H1 (cell line): ENCODE results near the gene TCHP. TPM values are rescaled to one million over a fixed set of nuclear protein-coding genes. Genes with fewer than 3 reads are reported as not detected.

Experiments
- CTCF ChIA-PET: fragments of 300-600 bp; sonication (Branson Sonifier 250); formaldehyde crosslinking; loops from one replicate; lab custom pipeline; 2021; ENCODE audit not compliant: partially characterized antibody; lab: Charles Lee
- POLR2A ChIA-PET: fragments of 300-600 bp; sonication (Branson Sonifier 250); formaldehyde crosslinking; loops from one replicate; lab custom pipeline; 2021; ENCODE audit warnings: inconsistent platforms; ENCODE audit not compliant: partially characterized antibody; lab: Charles Lee
- DNase-seq, 2 experiments: peaks; one replicate each; pipeline versions ENCODE4 v3.0.0 to v3.0.0-alpha.2; 2010 to 2022; ENCODE audit warnings: low spot score in 2 of 2, low read depth in 1 of 2, mixed read lengths in 1 of 2
- FAIRE-seq: peaks from 2 replicates; lab custom pipeline; 2011; peaks lifted over from hg19 to GRCh38; lab: Jason Lieb, UNC
- H2AFZ ChIP-seq: 2 replicates; pipeline ENCODE4 v1.8.1; 2012; ENCODE audit warnings: low read length, inconsistent platforms
- H2AK5ac ChIP-seq: 2 replicates; pipeline ENCODE4 v1.6.1; 2013; ENCODE audit warnings: low read depth, low read length
- H2BK120ac ChIP-seq: replicated peaks from 2 replicates; pipeline ENCODE3; 2013; ENCODE audit warnings: low read depth, low read length, inconsistent platforms
- H2BK12ac ChIP-seq: 2 replicates; pipeline ENCODE4 v1.6.1; 2013; ENCODE audit warnings: low read depth, low read length
- H2BK15ac ChIP-seq: 2 replicates; pipeline ENCODE4 v1.6.1; 2013; ENCODE audit warnings: low read length
- H2BK20ac ChIP-seq: 2 replicates; pipeline ENCODE4 v1.6.1; 2013; ENCODE audit warnings: low read length
- H2BK5ac ChIP-seq: 2 replicates; pipeline ENCODE4 v1.6.1; 2013; ENCODE audit warnings: low read depth, low read length
- H3K14ac ChIP-seq: 2 replicates; pipeline ENCODE4 v1.6.1; 2013; ENCODE audit warnings: inconsistent platforms; ENCODE audit not compliant: insufficient read length
- H3K18ac ChIP-seq: 2 replicates; pipeline ENCODE4 v1.6.1; 2013; ENCODE audit warnings: low read length; ENCODE audit errors: extremely low read depth
- H3K23ac ChIP-seq: 2 replicates; pipeline ENCODE4 v1.6.1; 2013; ENCODE audit warnings: inconsistent platforms; ENCODE audit not compliant: insufficient read length
- H3K23me2 ChIP-seq: 2 replicates; pipeline ENCODE4 v1.6.1; 2013; ENCODE audit warnings: low read depth, low read length
- H3K27ac ChIP-seq: 2 replicates; pipeline ENCODE4 v1.6.1; 2011; ENCODE audit warnings: low read depth, low read length, inconsistent platforms
- H3K27me3 ChIP-seq, 4 experiments: replicated peaks in 1 of 4; 1 replicate in 1 of 4; 2 replicates in 3 of 4; pipeline versions ENCODE4 v1.6.1 to v1.8.1; 2011 to 2013; ENCODE audit warnings: low read length in 3 of 4, mild to moderate bottlenecking in 3 of 4, inconsistent platforms in 2 of 4, mixed read lengths in 2 of 4, moderate library complexity in 1 of 4; ENCODE audit not compliant: control insufficient read depth in 3 of 4, insufficient read depth in 3 of 4; ENCODE audit errors: extremely low read depth in 1 of 4
- H3K36me3 ChIP-seq, 4 experiments: 2 replicates each; pipeline versions ENCODE4 v1.6.1 to v1.8.1; 2011 to 2013; ENCODE audit warnings: mild to moderate bottlenecking in 4 of 4, low read length in 3 of 4, moderate library complexity in 2 of 4, control low read depth in 1 of 4, inconsistent platforms in 1 of 4; ENCODE audit not compliant: insufficient read depth in 4 of 4, control insufficient read depth in 2 of 4
- H3K4ac ChIP-seq: replicated peaks from 2 replicates; pipeline ENCODE3; 2013; ENCODE audit warnings: low read length, low read depth, mixed read lengths, inconsistent platforms; ENCODE audit not compliant: insufficient read length
- H3K4me1 ChIP-seq, 4 experiments: replicated peaks in 1 of 4; 1 replicate in 1 of 4; 2 replicates in 3 of 4; pipeline versions ENCODE4 v1.6.1 to v1.8.1; 2011 to 2013; ENCODE audit warnings: low read length in 3 of 4, inconsistent platforms in 2 of 4, mixed read lengths in 1 of 4; ENCODE audit not compliant: insufficient read depth in 4 of 4, control insufficient read depth in 3 of 4
- H3K4me2 ChIP-seq, 2 experiments: 2 replicates each; pipeline versions ENCODE4 v1.6.1 to v1.8.1; 2011 to 2013; ENCODE audit warnings: low read depth in 2 of 2, low read length in 2 of 2, control low read depth in 1 of 2, inconsistent platforms in 1 of 2, mild to moderate bottlenecking in 1 of 2; ENCODE audit not compliant: insufficient read depth in 1 of 2
- H3K4me3 ChIP-seq, 4 experiments: fragments of 200-600, 300-600 bp in 1 of 4; sonication (generic), shearing (Covaris generic), sonication (Bioruptor Twin) in 1 of 4; 2 replicates each; pipeline versions ENCODE4 v1.5.1 to v1.8.1; 2011 to 2016; ENCODE audit warnings: low read length in 4 of 4, low read depth in 3 of 4, control low read depth in 2 of 4, inconsistent platforms in 2 of 4, mild to moderate bottlenecking in 2 of 4, mixed read lengths in 1 of 4, moderate library complexity in 1 of 4; ENCODE audit not compliant: insufficient read depth in 2 of 4; ENCODE audit errors: extremely low read depth in 1 of 4
- H3K56ac ChIP-seq: replicated peaks from 2 replicates; pipeline ENCODE3; 2013; ENCODE audit warnings: low read depth, mild to moderate bottlenecking, mixed read lengths, low read length, inconsistent platforms; ENCODE audit not compliant: insufficient read length
- H3K79me1 ChIP-seq: 2 replicates; pipeline ENCODE4 v1.6.1; 2013; ENCODE audit warnings: low read depth, low read length, control low read depth
- H3K79me2 ChIP-seq, 2 experiments: 2 replicates each; pipeline versions ENCODE4 v1.6.1 to v1.8.1; 2012 to 2013; ENCODE audit warnings: low read length in 2 of 2, mild to moderate bottlenecking in 2 of 2, inconsistent platforms in 1 of 2; ENCODE audit not compliant: insufficient read depth in 2 of 2, control insufficient read depth in 1 of 2
- H3K9ac ChIP-seq, 4 experiments: replicated peaks in 1 of 4; 1 replicate in 1 of 4; 2 replicates in 3 of 4; pipeline versions ENCODE4 v1.6.1 to v1.8.1; 2011 to 2013; ENCODE audit warnings: low read depth in 3 of 4, low read length in 3 of 4, control low read depth in 2 of 4, mild to moderate bottlenecking in 2 of 4, moderate library complexity in 2 of 4, inconsistent platforms in 1 of 4; ENCODE audit errors: extremely low read depth in 1 of 4
- H3K9me3 ChIP-seq, 2 experiments: 2 replicates each; pipeline versions ENCODE4 v1.6.1 to v1.8.1; 2012 to 2013; ENCODE audit warnings: mild to moderate bottlenecking in 2 of 2, moderate library complexity in 2 of 2, control low read depth in 1 of 2, inconsistent platforms in 1 of 2, low read depth in 1 of 2, low read length in 1 of 2, mixed read lengths in 1 of 2; ENCODE audit not compliant: insufficient read depth in 2 of 2
- H4K20me1 ChIP-seq, 2 experiments: replicated peaks in 1 of 2; 2 replicates each; pipeline versions ENCODE3 to v1.8.1; 2011 to 2013; ENCODE audit warnings: inconsistent platforms in 2 of 2, low read length in 2 of 2, mild to moderate bottlenecking in 1 of 2; ENCODE audit not compliant: insufficient read depth in 2 of 2, control insufficient read depth in 1 of 2
- H4K5ac ChIP-seq: 2 replicates; pipeline ENCODE4 v1.6.1; 2013; ENCODE audit warnings: low read length, low read depth, mixed read lengths, inconsistent platforms; ENCODE audit not compliant: insufficient read length
- H4K8ac ChIP-seq: 2 replicates; pipeline ENCODE4 v1.8.0; 2013; ENCODE audit warnings: mild to moderate bottlenecking, moderate library complexity, low read length, inconsistent platforms; ENCODE audit not compliant: insufficient read depth; ENCODE audit errors: extremely low read depth
- H4K91ac ChIP-seq: replicated peaks from 2 replicates; pipeline ENCODE3; 2013; ENCODE audit warnings: low read length, mixed read lengths, inconsistent platforms; ENCODE audit not compliant: insufficient read length
- GTF2F1 ChIP-seq: IDR thresholded peaks from 2 replicates; pipeline ENCODE4 v1.6.1; 2012; ENCODE audit warnings: low read depth, low read length, improper control_type of control experiment, borderline replicate concordance
- POLR2A ChIP-seq, 2 experiments: IDR thresholded peaks; 1 replicate in 1 of 2; 2 replicates in 1 of 2; pipeline ENCODE4 v1.6.1; 2011; ENCODE audit warnings: low read depth in 2 of 2, low read length in 2 of 2, mild to moderate bottlenecking in 2 of 2; ENCODE audit errors: control extremely low read depth in 1 of 2
- SIN3A ChIP-seq, 2 experiments: IDR thresholded peaks in 1 of 2; conservative IDR thresholded peaks in 1 of 2; 2 replicates each; pipeline ENCODE4 v1.6.1; 2011 to 2012; ENCODE audit warnings: low read length in 2 of 2, improper control_type of control experiment in 1 of 2, low read depth in 1 of 2, mild to moderate bottlenecking in 1 of 2
- TBP ChIP-seq: IDR thresholded peaks from 2 replicates; pipeline ENCODE4 v1.6.1; 2011; ENCODE audit warnings: low read depth, low read length, improper control_type of control experiment
- WGBS, 2 experiments: shearing (Covaris generic) in 1 of 2; methylation state at CpG; one replicate each; pipeline versions ENCODE4 v1.1.6 to v1.1.7; 2013 to 2015; ENCODE audit warnings: low lambda C conversion rate in 2 of 2, mixed read lengths in 2 of 2, inconsistent platforms in 1 of 2, low coverage in 1 of 2, missing lambda C conversion rate in 1 of 2; ENCODE audit not compliant: insufficient replicate concordance in 2 of 2, insufficient coverage in 1 of 2, insufficient read length in 1 of 2; ENCODE audit errors: extremely low coverage in 1 of 2, missing lambda C conversion rate in 1 of 2; 5-methylcytosine and 5-hydroxymethylcytosine counted together
- polyA plus RNA-seq, 7 experiments: library from polyadenylated mRNA; depleted of rRNA in 3 of 7; stranded (reverse) in 5 of 7; unstranded in 2 of 7; fragments of >200 nt in 5 of 7; fragments of 200-250 nt in 2 of 7; gene quantifications; 1 replicate in 5 of 7; 2 replicates in 1 of 7; 4 replicates in 1 of 7; pipeline versions ENCODE4 v1.2.1 to v1.2.3, GENCODE V29; 2011 to 2013; ENCODE audit warnings: missing spikeins in 2 of 7, mixed read lengths in 2 of 7
- total RNA-seq: library from RNA; stranded (reverse); fragmentation: NEBNext Ultra II Directional; extraction: Animal tissue kit (Norgen Biotek cat#: 25700); gene quantifications from 2 replicates; pipeline ENCODE4 v1.2.1, GENCODE V29; 2021

The TCHP gene
- total and polyA plus RNA-seq, 2 of the 8 experiments (the other 6 are each of a cell fraction or from before 2014, with no cell fraction given): 2.8 to 4.5 TPM

GRCh38 chr12:109880938-109881337, 19.1 kb upstream of the TCHP start:
- CTCF ChIA-PET: interaction anchor here (1.1 to 2.6 kb wide), 6 partner anchors 10 to 188 kb away, joined by 3 to 27 read pairs (median 6); no protein-coding TSS in a partner anchor
- 3% methylated on average over 9 of the region's 9 CpGs; no CpG with 5 or more reads in 1 of the 2 experiments for WGBS, 2 experiments
- DNase-seq: no peak
- H3K27ac ChIP-seq: peak overlapping the region; percentile 43; the same call in 1 of the 2 replicates
- H3K79me2 ChIP-seq: peaks cover 0 to 20% of the 10 kb centered on the region in 2 experiments; a peak in 2 of 4 replicates
- H3K23ac ChIP-seq: no peak overlapping the region
- peaks cover 0 to 5% of the 10 kb centered on the region in 2 experiments for H4K20me1 ChIP-seq
- no peak overlapping the region; the same call in 1 of the 2 replicates for H3K18ac ChIP-seq
- peak overlapping the region; percentile 28; the same call in 1 of the 2 replicates for H4K8ac ChIP-seq
- peak overlapping the region; percentile 87 for H2AFZ ChIP-seq
- H2BK12ac ChIP-seq: peak overlapping the region; percentile 41
- no peak for TF ChIP-seq GTF2F1
- TF ChIP-seq TBP: 0 out of 2 replicates have a peak, but pooled peaks have one; percentile 3
- TF ChIP-seq SIN3A (conservative IDR thresholded peaks at IDR 0.05 in 1 of 2, IDR thresholded peaks at IDR 0.05 in 1 of 2; ENCODE audit: low read depth in 1 of 2, low read length in 2 of 2): 0 out of 4 replicates have a peak, but pooled peaks of 1 of the 2 experiments have one; percentile 4
- TF ChIP-seq POLR2A (IDR thresholded peaks at IDR 0.05; ENCODE audit: control extremely low read depth in 1 of 2, low read depth in 2 of 2, low read length in 2 of 2): peak in 1 of 2 experiments; percentile 34; a peak in 1 of 3 replicates
- H3K4me1 ChIP-seq: peaks cover 11 to 29% (median 14%) of the 10 kb centered on the region in 4 experiments
- 0 out of 2 replicates have a peak overlapping the region, but pooled peaks have one; percentile 1 for H2BK15ac ChIP-seq
- no peaks in the 10 kb centered on the region for H3K9me3 ChIP-seq
- H2BK20ac ChIP-seq: no peak overlapping the region
- peak overlapping the region; percentile 88 for H2BK5ac ChIP-seq
- no peaks in the 10 kb centered on the region for H3K36me3 ChIP-seq
- H4K5ac ChIP-seq: peak overlapping the region; percentile 44
- no peak overlapping the region for H3K14ac ChIP-seq
- peak overlapping the region; percentile 87; the same call in 1 of the 2 replicates for H2AK5ac ChIP-seq
- peak overlapping the region; percentile 93 to 100 for H3K4me2 ChIP-seq
- peak overlapping the region; percentile 99 for H2BK120ac ChIP-seq
- H3K56ac ChIP-seq: peak overlapping the region; percentile 64
- peaks cover 14% of the 10 kb centered on the region for H3K23me2 ChIP-seq
- peak overlapping the region; percentile 94 for H4K91ac ChIP-seq
- POLR2A ChIA-PET: interaction anchor here (1.4 to 2.2 kb wide), 2 partner anchors 13 to 20 kb away, joined by 6 to 8 read pairs; partner anchors contain the start of gene TCHP
- peak overlapping the region; percentile 41 to 68 (median 48) for H3K4me3 ChIP-seq
- peak overlapping the region; percentile 16 to 77 (median 36); a peak in 5 of 7 replicates for H3K9ac ChIP-seq
- peak overlapping the region; percentile 19 for H3K4ac ChIP-seq
- FAIRE-seq: no peak
- peaks cover 3% of the 10 kb centered on the region; the same call in 1 of the 2 replicates for H3K79me1 ChIP-seq
- H3K27me3 ChIP-seq: no peaks in the 10 kb centered on the region; a peak in 1 of 7 replicates
